Keratinocyte (primary cell): ENCODE results near the gene GABRB1.

Experiments used
- EZH2 ChIP-seq: IDR thresholded peaks from one replicate; pipeline ENCODE4 v1.6.1; 2012; ENCODE audit warnings: inconsistent platforms, mild to moderate bottlenecking, low read length, moderate library complexity
- TF ChIP-seq, protein P1 (sequence below), 3 experiments: IDR thresholded peaks in 1 of 3; conservative IDR thresholded peaks in 1 of 3; optimal IDR thresholded peaks in 1 of 3; 2 replicates in 2 of 3; 3 replicates in 1 of 3; pipeline versions ENCODE3 to v1.5.1; 2011; ENCODE audit warnings: low read length in 3 of 3, mild to moderate bottlenecking in 3 of 3, moderate library complexity in 2 of 3, control low read depth in 1 of 3, inconsistent platforms in 1 of 3; ENCODE audit not compliant: insufficient read depth in 2 of 3; ENCODE audit errors: extremely low read depth in 1 of 3

DNA sequence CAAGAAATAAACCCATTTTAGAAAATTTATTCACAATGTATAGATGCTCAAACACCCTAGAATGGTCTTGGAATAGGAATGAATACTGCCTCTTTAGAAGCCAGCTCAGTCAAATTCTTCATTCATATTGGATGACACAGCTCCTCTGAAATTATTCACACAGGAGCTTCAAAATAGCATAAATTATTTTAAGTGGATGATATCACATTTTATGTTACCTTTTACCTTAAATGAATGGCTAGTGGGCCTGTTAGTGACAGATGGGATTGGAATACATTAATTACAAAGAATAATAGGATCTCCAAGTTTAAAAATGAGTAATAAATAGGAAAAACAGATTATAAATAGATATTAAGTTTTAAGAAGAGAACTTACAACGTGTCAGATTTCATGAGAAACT is 184.4 kb downstream of the GABRB1 start:
- no peak for TF ChIP-seq EZH2
- TF ChIP-seq, protein P1, sequence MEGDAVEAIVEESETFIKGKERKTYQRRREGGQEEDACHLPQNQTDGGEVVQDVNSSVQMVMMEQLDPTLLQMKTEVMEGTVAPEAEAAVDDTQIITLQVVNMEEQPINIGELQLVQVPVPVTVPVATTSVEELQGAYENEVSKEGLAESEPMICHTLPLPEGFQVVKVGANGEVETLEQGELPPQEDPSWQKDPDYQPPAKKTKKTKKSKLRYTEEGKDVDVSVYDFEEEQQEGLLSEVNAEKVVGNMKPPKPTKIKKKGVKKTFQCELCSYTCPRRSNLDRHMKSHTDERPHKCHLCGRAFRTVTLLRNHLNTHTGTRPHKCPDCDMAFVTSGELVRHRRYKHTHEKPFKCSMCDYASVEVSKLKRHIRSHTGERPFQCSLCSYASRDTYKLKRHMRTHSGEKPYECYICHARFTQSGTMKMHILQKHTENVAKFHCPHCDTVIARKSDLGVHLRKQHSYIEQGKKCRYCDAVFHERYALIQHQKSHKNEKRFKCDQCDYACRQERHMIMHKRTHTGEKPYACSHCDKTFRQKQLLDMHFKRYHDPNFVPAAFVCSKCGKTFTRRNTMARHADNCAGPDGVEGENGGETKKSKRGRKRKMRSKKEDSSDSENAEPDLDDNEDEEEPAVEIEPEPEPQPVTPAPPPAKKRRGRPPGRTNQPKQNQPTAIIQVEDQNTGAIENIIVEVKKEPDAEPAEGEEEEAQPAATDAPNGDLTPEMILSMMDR (optimal IDR thresholded peaks at IDR 0.05 in 1 of 3, IDR thresholded peaks at IDR 0.05 in 1 of 3, conservative IDR thresholded peaks at IDR 0.05 in 1 of 3; ENCODE audit: extremely low read depth in 1 of 3, insufficient read depth in 2 of 3, low read length in 3 of 3), result no peak
